MM.1S (cell line): Measurements from ENCODE around the gene CYP17A1.

Experiments
- DNase-seq: peaks from one replicate; pipeline ENCODE4 v3.0.0-alpha.2; 2015
- H2AFZ ChIP-seq: fragments of 300-600 bp; sonication (generic); 2 replicates; pipeline ENCODE4 v1.6.0; 2016; ENCODE audit warnings: antibody characterized with exemption, low read length
- H3F3A ChIP-seq: fragments of 300-600 bp; sonication (generic); 2 replicates; pipeline ENCODE4 v1.6.1; 2016; ENCODE audit warnings: mild to moderate bottlenecking, antibody characterized with exemption, low read length, moderate library complexity, mixed read lengths; ENCODE audit not compliant: insufficient read depth
- H3K27ac ChIP-seq: fragments of 300-600 bp; sonication (generic); 2 replicates; pipeline ENCODE4 v1.5.1; 2016; ENCODE audit warnings: mild to moderate bottlenecking, low read length
- H3K27me3 ChIP-seq: fragments of 300-600 bp; sonication (generic); replicated peaks from 2 replicates; pipeline ENCODE4 v1.6.0; 2016; ENCODE audit warnings: low read length; ENCODE audit not compliant: insufficient read depth
- H3K36me3 ChIP-seq: fragments of 300-600 bp; sonication (generic); replicated peaks from 2 replicates; pipeline ENCODE4 v1.6.1; 2016; ENCODE audit warnings: mild to moderate bottlenecking, low read length, mixed read lengths; ENCODE audit not compliant: insufficient read depth
- H3K4me1 ChIP-seq: fragments of 300-600 bp; sonication (generic); 2 replicates; pipeline ENCODE4 v1.6.1; 2016; ENCODE audit warnings: low read length, mixed read lengths
- H3K4me2 ChIP-seq: fragments of 300-600 bp; sonication (generic); 2 replicates; pipeline ENCODE4 v1.6.0; 2016; ENCODE audit warnings: low read depth, low read length
- H3K4me3 ChIP-seq: fragments of 300-600 bp; sonication (generic); 2 replicates; pipeline ENCODE4 v1.5.1; 2016; ENCODE audit warnings: low read length, mixed read lengths
- H3K79me2 ChIP-seq: fragments of 300-600 bp; sonication (generic); 2 replicates; pipeline ENCODE4 v1.6.1; 2016; ENCODE audit warnings: mixed run types, low read length, mixed read lengths
- H3K9ac ChIP-seq: fragments of 300-600 bp; sonication (generic); 2 replicates; pipeline ENCODE4 v1.6.1; 2016; ENCODE audit warnings: low read length, mixed read lengths
- H3K9me2 ChIP-seq: fragments of 300-600 bp; sonication (generic); replicated peaks from 2 replicates; pipeline ENCODE4 v1.6.1; 2016; ENCODE audit warnings: mild to moderate bottlenecking, low read length, mixed read lengths; ENCODE audit not compliant: insufficient read depth
- H3K9me3 ChIP-seq: fragments of 300-600 bp; sonication (generic); replicated peaks from 2 replicates; pipeline ENCODE4 v1.6.1; 2016; ENCODE audit warnings: mild to moderate bottlenecking, low read length, mixed read lengths; ENCODE audit not compliant: insufficient read depth
- H4K20me1 ChIP-seq: fragments of 300-600 bp; sonication (generic); 2 replicates; pipeline ENCODE4 v1.6.1; 2016; ENCODE audit warnings: mild to moderate bottlenecking, low read length, moderate library complexity, mixed read lengths; ENCODE audit not compliant: insufficient read depth
- EZH2 ChIP-seq: fragments of 300-600 bp; sonication (generic); optimal IDR thresholded peaks from 2 replicates; pipeline ENCODE3; 2017; ENCODE audit warnings: low read depth, mild to moderate bottlenecking, antibody characterized with exemption, low read length, mixed read lengths
- EZH2phosphoT487 ChIP-seq: fragments of 300-600 bp; sonication (generic); IDR thresholded peaks from 2 replicates; pipeline ENCODE4 v1.6.1; 2018; ENCODE audit warnings: antibody characterized with exemption, low read length
- TF ChIP-seq, protein P1 (sequence below): fragments of 300-600 bp; sonication (generic); IDR thresholded peaks from 2 replicates; pipeline ENCODE4 v1.5.1; 2016; ENCODE audit warnings: antibody characterized with exemption, low read length, mixed read lengths

The CYP17A1 gene

GRCh38 chr10:102869258-102870198 is 32.3 kb upstream of the CYP17A1 start, which contains the start of gene AS3MT:
Gene AS3MT (plus strand): TSS chr10:102869470. CDS start chr10:102869593, 123 bp downstream.
- no peaks in the 10 kb centered on the region for H3K27me3 ChIP-seq
- DNase-seq = no peak
- no peaks in the 10 kb centered on the region for H3K4me1 ChIP-seq
- H3F3A ChIP-seq = no peaks in the 10 kb centered on the region
- no peaks in the 10 kb centered on the region for H3K9me2 ChIP-seq
- H2AFZ ChIP-seq = no peak within 1 kb of the TSS
- H3K9me3 ChIP-seq = no peaks in the 10 kb centered on the region
- TF ChIP-seq EZH2 = no peak
- TF ChIP-seq, protein P1, sequence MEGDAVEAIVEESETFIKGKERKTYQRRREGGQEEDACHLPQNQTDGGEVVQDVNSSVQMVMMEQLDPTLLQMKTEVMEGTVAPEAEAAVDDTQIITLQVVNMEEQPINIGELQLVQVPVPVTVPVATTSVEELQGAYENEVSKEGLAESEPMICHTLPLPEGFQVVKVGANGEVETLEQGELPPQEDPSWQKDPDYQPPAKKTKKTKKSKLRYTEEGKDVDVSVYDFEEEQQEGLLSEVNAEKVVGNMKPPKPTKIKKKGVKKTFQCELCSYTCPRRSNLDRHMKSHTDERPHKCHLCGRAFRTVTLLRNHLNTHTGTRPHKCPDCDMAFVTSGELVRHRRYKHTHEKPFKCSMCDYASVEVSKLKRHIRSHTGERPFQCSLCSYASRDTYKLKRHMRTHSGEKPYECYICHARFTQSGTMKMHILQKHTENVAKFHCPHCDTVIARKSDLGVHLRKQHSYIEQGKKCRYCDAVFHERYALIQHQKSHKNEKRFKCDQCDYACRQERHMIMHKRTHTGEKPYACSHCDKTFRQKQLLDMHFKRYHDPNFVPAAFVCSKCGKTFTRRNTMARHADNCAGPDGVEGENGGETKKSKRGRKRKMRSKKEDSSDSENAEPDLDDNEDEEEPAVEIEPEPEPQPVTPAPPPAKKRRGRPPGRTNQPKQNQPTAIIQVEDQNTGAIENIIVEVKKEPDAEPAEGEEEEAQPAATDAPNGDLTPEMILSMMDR = no peak
- no peak for TF ChIP-seq EZH2phosphoT487
- H3K9ac ChIP-seq = no peak within 1 kb of the TSS
- H4K20me1 ChIP-seq = no peaks in the 10 kb centered on the region
- no peaks in the 10 kb centered on the region for H3K36me3 ChIP-seq
- H3K79me2 ChIP-seq = no peaks in the 10 kb centered on the region
- H3K4me2 ChIP-seq = no peak within 1 kb of the TSS
- no peak within 1 kb of the TSS for H3K27ac ChIP-seq
- no peak within 1 kb of the TSS for H3K4me3 ChIP-seq

- H3F3A ChIP-seq = no peaks in the 10 kb centered on the region
- no peaks in the 10 kb centered on the region for H3K36me3 ChIP-seq
- H4K20me1 ChIP-seq = no peaks in the 10 kb centered on the region
- H3K27me3 ChIP-seq = no peaks in the 10 kb centered on the region
- no peak overlapping the region for H2AFZ ChIP-seq
- H3K79me2 ChIP-seq = no peaks in the 10 kb centered on the region
- H3K4me3 ChIP-seq = no peak overlapping the region
- no peak overlapping the region for H3K27ac ChIP-seq
- H3K9ac ChIP-seq = no peak overlapping the region
- H3K9me3 ChIP-seq = no peaks in the 10 kb centered on the region
- H3K9me2 ChIP-seq = no peaks in the 10 kb centered on the region
- H3K4me2 ChIP-seq = no peak overlapping the region
- no peak for TF ChIP-seq EZH2phosphoT487
- TF ChIP-seq, protein P1 = no peak
- TF ChIP-seq EZH2 = no peak
- no peak for DNase-seq
- no peaks in the 10 kb centered on the region for H3K4me1 ChIP-seq
Measured at GRCh38 chr10:102868911-102869257, 31.7 kb upstream of the CYP17A1 start.

DNA sequence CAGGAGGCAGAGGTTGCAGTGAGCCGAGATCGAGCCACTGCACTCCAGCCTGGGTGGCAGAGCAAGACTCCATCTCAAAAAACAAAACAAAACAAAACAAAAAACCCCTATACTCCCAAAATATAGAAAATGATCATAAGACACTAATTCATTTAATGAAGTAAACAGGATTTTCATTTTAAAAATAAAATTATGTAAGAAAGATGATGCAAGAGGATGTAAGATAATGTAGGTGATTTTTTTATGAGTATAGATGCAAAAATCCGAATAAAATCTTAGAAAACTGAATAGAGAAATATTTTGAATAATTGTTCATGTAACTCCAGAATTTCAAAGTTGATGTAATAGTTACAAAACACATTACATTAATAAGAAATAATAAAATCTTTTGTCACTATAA is 28.4 kb upstream of the CYP17A1 start:
- no peaks in the 10 kb centered on the region for H3K36me3 ChIP-seq
- no peaks in the 10 kb centered on the region for H3K4me1 ChIP-seq
- no peaks in the 10 kb centered on the region for H4K20me1 ChIP-seq
- H3K9me3 ChIP-seq = no peaks in the 10 kb centered on the region
- no peak overlapping the region for H3K9ac ChIP-seq
- H2AFZ ChIP-seq = no peak overlapping the region
- no peaks in the 10 kb centered on the region for H3F3A ChIP-seq
- no peak overlapping the region for H3K4me2 ChIP-seq
- H3K9me2 ChIP-seq = no peaks in the 10 kb centered on the region
- no peak overlapping the region for H3K4me3 ChIP-seq
- H3K79me2 ChIP-seq = no peaks in the 10 kb centered on the region
- no peaks in the 10 kb centered on the region for H3K27me3 ChIP-seq
- TF ChIP-seq, protein P1 = no peak
- TF ChIP-seq EZH2phosphoT487 (no peak), EZH2 (no peak)
- DNase-seq = no peak
- no peak overlapping the region for H3K27ac ChIP-seq
